ENCODE results near the gene RAPGEFL1.
"Not testable (repeated sequence)": the region's sequence is repeated elsewhere in the genome, so short reads cannot be mapped to it uniquely, and the experiment has no call there.

Gene RAPGEFL1

GRCh38 chr17:40173778-40174135 lies 3.5 kb upstream of the RAPGEFL1 start:
- no peak for DNase-seq

GRCh38 chr17:40174514-40174913 lies 2.8 kb upstream of the RAPGEFL1 start:
- DNase-seq, result no peak

- DNase-seq, result peak in 2 of 58 donors; percentile 8 to 17
These were observed 1.1 kb upstream of the RAPGEFL1 start for GRCh38 chr17:40175928-40176753.

- no peak for DNase-seq
These were observed 538 bp upstream of the RAPGEFL1 start for GRCh38 chr17:40176754-40177110.

- DNase-seq, result peak in 1 of 58 donors; percentile 17
These were observed 841 bp downstream of the RAPGEFL1 start for GRCh38 chr17:40178021-40178601.

GRCh38 chr17:40178660-40179059 lies 1.4 kb downstream of the RAPGEFL1 start:
- DNase-seq, result no peak

GRCh38 chr17:40179923-40180659 lies 2.8 kb downstream of the RAPGEFL1 start:
- DNase-seq, result no peak

- DNase-seq, result no peak
These were observed 3.4 kb downstream of the RAPGEFL1 start for GRCh38 chr17:40180694-40181093.

- no peak for DNase-seq
These were observed 3.9 kb downstream of the RAPGEFL1 start for GRCh38 chr17:40181205-40181604.

GRCh38 chr17:40182606-40183005 lies 5.3 kb downstream of the RAPGEFL1 start:
- no peak for DNase-seq

- no peak for DNase-seq
These were observed 10.0 kb downstream of the RAPGEFL1 start for GRCh38 chr17:40187238-40187637.

GRCh38 chr17:40188694-40189093 lies 11.4 kb downstream of the RAPGEFL1 start:
- no peak for DNase-seq

- peak in 1 of 58 donors; percentile 17 for DNase-seq
These were observed 13.1 kb downstream of the RAPGEFL1 start for GRCh38 chr17:40190197-40191021.

GRCh38 chr17:40191237-40192208 lies 14.3 kb downstream of the RAPGEFL1 start:
- peak in 51 of 58 donors; percentile 16 to 74 (median 50) for DNase-seq

- no peak for DNase-seq
These were observed 15.7 kb downstream of the RAPGEFL1 start for GRCh38 chr17:40192961-40193360.

GRCh38 chr17:40194821-40195220 lies 17.6 kb downstream of the RAPGEFL1 start:
- DNase-seq, result peak in 3 of 58 donors; percentile 16 to 23 (median 21)

GRCh38 chr17:40197550-40197949 lies 20.3 kb downstream of the RAPGEFL1 start:
- DNase-seq, result no peak

GRCh38 chr17:40197965-40198456 lies 20.7 kb downstream of the RAPGEFL1 start:
- not testable (repeated sequence) for DNase-seq

GRCh38 chr17:40198576-40198975 lies 21.3 kb downstream of the RAPGEFL1 start:
- DNase-seq, result no peak

GRCh38 chr17:40203131-40203530 lies 25.9 kb downstream of the RAPGEFL1 start:
- DNase-seq, result no peak

Data from anterior cingulate cortex (tissue), 58 donors.